ENCODE measurements around the gene NADK2.
"Not testable (repeated sequence)": the region's sequence is repeated elsewhere in the genome, so short reads cannot be mapped to it uniquely, and the experiment has no call there.

Gene NADK2

GRCh38 chr5:36205329-36205728 is 36.4 kb downstream of the NADK2 start:
- no peak for DNase-seq

DNA sequence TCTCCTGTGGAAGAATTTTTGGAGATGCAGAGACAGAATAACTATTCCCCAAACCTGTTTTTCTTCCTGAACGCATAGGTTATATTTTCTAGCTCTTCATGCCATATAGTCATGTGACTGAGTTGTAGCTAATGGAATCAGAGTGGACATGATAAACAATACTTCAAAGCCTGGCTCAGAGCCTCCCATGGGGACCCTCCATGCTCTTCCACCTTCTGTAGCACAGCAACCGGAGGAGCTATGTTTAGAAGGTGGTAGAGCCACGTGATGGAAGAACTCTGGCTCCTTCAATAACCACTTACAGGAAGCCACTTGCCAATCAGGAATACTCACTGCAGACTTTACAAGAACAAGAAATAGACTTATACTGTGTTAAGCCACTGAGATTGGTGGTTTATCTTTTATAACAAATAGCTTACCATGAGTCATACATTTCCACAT is 39.2 kb downstream of the NADK2 start:
- no peak for DNase-seq

- no peak for DNase-seq
These were observed 41.2 kb downstream of the NADK2 start for GRCh38 chr5:36200513-36200912.

DNA sequence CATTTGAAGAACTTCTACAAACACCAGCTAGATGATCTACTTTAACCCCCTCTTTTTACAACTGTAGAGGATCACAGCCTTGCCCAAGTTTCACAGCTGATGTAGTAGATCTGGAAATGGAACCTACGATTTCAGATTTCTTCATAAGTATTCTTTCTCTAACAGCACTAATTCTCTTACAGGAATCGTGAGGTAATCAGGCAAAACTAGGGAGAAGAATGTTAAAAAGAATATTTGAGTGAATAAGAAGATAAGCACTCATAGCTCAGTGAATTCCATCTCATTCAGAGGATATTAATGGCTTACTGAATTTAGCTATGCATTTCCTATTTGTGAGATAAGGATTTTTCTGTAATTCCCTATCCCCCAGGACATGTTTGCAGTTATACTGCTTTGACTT is 42.1 kb downstream of the NADK2 start:
- DNase-seq = no peak

DNA sequence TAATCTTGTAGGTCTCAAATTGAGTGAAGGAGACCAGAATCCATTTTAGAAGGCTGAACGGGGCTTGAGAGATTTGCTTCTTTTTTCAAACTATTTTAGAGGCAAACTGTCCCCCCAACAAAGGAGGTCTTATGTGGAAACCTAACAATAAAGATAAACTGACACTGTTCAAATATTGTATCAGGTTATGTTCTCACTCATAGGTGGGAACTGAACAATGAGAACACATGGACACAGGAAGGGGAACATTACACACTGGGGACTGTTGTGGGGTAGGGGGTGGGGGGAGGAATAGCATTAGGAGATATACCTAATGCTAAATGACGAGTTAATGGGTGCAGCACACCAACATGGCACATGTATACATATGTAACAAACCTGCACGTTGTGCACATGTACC is 42.9 kb downstream of the NADK2 start:
- DNase-seq = not testable (repeated sequence)

DNA sequence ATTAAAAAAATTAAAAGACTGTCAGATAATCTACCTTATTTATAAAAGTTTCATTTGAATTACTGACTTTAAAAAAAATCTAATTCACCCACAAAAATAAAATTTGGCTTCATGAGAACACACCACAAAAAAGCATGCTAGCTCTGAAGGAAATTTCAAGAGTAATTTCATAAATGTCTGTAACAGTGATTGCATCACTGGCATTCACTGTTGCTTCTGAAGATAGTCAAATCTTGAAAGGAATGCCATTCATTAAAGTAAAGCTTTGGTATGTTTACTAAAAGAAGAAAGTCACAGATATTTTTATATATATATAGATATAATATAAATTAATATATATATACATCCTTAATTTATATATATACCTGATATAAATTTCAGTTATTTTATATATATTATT is 43.4 kb downstream of the NADK2 start:
- no peak for DNase-seq

DNA sequence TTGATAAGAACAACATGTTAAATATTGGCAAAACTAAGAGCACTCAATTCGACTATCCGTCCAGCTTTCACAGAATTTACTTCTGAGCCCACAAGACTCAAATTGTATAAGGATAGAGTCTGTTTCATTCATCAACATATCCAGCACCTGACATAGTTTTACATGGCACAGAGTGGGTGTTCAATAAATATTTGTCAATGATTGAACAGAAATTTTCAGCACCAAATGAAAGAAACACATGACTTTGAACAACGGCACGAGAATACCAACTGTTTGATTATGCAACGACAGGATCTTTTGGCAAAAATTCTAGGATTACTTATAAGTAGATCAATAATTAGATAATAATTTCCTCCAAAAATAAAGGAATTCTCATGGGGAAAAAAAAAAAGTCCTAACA is 48.0 kb downstream of the NADK2 start:
- DNase-seq = no peak

DNA sequence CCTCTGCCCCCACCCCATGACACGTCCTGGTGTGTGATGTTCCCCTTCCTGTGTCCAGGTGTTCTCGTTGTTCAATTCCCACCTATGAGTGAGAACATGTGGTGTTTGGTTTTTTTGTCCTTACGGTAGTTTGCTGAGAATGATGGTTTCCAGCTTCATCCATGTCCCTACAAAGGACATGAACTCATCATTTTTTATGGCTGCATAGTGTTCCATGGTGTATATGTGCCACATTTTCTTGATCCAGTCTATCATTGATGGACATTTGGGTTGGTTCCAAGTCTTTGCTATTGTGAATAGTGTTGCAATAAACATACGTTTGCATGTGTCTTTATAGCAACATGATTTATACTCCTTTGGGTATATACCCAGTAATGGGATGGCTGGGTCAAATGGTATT is 57.3 kb downstream of the NADK2 start:
- not testable (repeated sequence) for DNase-seq

- no peak for DNase-seq
These were observed 60.0 kb downstream of the NADK2 start for GRCh38 chr5:36181774-36182173.

DNA sequence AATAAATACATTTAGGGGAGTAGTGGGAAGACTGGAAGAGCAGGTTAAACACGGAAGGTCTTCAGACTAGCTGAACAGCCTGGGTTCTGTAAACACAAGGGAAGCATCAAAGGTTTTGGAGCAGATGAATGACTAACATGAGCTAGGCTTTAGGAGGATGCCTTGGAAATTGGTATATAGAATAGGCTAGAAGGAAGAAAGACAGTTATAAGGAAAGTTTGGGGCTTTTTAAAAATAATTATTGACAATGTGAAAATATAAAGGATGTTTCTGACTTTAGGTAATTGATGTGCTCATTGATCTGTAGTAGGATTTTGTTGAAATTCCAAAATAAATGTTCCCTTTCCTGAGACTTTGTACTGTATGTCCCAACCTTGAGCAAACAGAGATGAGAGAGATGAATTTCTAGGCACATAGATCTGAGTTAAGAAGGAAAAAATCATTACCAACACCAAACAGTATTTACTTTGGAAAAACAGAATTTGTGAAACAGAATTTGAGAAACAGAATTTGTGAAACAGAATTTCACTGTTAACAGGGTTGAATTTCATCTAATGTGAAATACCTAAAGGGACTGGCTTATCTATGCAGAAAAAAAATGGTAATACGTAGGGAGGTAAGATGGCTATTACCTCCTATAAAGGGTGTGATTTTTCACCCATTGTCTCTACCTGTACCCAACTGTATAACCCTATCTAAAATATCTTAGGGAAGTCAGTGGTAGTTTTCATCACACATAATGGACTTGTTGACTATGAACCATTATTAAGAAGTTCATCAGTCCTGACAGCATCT is 61.0 kb downstream of the NADK2 start:
- no peak for DNase-seq

GRCh38 chr5:36179950-36180349 is 61.8 kb downstream of the NADK2 start:
- no peak for DNase-seq

DNA sequence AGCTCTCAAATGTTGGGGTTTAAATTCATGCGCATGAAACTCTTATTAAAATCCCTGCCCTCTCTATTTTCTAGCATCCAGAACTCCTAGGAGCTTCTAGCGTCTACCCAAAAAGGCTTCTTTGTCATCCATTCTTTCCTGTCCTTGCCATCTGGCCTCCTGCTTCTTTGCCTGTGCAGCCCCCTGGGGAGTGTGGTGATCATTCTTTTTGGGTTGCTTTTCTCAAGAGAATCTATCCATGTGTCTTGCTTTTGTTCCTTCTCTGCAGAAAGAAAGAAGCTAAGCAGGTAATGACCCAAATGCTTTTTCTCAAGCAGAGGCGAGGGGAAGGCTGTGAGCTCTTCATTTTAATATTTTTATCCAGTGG is 63.2 kb downstream of the NADK2 start:
- DNase-seq = no peak

DNA sequence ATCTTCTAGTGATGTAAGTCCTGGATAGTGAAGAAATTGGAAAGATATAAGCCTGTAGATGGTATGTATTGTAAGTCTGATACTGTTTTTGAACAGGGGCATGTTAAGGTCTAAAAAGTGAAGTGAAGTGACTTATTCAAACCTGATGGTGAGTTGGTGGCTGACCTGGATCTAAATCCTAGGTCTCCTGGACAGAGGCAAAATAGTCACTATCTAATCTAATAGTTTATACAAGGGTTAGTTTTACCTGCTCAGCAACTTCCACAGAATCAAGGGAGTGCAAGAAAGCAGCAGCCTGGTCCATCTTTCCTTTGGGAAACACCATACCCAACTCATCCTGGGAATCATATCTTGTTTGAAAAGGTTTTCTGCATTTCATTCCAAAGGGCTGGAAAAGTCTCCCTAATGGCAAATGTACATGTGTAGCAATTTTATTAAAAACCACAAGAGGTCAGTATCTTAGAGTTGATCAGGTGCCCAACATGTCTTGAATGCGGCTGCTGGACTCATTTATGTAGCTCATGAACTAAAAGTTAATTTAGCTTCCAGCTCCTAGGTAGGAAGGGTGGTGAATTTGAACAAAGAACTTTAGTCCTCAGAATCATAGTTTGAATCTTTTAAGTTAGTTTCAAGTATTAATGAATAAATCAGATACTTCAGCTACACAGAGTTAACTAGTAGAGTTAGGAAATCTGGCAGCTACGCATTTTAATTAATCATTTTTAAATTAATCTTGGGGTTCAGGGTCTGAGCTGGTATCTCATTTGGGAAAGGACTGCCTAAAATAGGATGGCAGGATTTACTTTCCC is 63.8 kb downstream of the NADK2 start:
- no peak for DNase-seq

DNA sequence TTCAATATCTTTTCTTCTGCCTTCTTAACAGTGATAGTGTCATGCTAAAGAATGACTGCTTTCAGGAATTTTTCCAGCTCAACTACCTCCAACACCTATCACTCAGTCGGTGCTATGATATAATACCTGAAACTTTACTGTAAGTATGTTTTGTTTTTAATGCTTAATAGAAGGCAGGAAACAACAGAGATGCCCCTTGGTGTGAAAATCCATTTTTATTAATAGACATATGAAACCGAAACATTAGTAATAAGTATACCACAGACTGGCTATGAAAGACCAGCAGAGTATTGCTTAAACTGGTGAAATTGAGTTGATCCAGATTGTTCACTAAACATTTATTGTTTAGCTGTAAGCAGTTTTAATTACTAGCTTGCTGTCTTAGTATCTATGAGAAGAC is 64.6 kb downstream of the NADK2 start:
- no peak for DNase-seq

DNA sequence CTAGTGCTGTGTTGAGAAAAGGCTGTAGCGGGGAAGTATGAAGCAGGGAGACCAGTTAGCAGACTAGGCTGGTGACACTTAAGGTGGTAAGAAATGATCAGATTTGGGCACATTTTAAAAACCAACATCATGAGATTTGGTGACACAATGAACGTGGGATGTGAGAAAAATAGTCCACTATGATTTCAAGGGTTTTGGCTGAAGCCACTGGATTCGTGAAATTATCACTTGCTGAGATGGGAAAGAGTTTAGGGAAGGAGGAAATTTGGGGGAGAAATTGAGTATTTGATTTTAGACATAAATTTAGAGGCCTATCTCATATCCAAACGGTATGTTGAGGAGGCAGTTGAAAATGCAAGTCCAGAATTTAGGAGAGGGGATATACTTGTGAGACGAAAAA is 66.7 kb downstream of the NADK2 start:
- DNase-seq = no peak

DNA sequence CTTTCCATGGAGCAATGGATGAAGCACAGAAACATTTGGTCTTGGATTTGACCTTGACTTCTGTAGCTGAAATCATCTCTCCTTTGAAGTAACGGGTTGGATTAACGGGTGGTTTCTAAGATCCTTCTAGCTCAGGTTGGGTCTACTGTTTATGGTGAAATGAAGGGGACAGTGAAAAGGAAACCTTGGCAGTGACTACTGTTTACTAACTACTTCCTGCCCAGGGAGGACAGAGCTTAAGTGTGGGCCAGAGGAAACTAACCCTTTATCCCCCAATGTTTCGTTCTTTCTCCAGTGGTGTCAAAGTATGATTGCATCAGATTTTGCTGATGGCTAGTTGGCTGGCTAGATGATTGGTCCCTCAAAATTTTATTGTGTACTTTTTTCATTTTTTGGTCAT is 67.6 kb downstream of the NADK2 start:
- no peak for DNase-seq

- DNase-seq = no peak
These were observed 68.3 kb downstream of the NADK2 start for GRCh38 chr5:36173426-36173825.

DNA sequence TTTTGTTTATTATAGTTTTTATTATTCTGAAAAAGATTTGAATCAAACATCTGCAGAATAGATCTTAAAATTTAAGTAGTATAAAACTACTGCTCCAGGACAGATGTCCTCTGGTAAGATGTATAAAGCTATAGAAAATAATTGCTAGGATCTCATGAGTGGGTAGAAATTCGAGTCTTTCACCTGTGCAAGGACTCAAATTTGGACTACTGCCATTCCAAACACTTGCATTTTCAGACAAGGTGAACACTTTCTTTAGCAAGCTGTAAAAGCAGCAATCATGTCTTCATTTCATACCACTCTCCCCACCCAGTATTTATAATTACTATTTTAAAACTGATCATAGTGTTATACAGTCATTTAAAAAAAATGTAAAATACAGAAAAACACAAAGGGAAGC is 69.1 kb downstream of the NADK2 start:
- DNase-seq = no peak

- no peak for DNase-seq
These were observed 70.8 kb downstream of the NADK2 start for GRCh38 chr5:36170832-36171424.

- DNase-seq = no peak
These were observed 73.0 kb downstream of the NADK2 start for GRCh38 chr5:36168737-36169136.

GRCh38 chr5:36164461-36164860 is 77.3 kb downstream of the NADK2 start:
- DNase-seq = no peak

DNA sequence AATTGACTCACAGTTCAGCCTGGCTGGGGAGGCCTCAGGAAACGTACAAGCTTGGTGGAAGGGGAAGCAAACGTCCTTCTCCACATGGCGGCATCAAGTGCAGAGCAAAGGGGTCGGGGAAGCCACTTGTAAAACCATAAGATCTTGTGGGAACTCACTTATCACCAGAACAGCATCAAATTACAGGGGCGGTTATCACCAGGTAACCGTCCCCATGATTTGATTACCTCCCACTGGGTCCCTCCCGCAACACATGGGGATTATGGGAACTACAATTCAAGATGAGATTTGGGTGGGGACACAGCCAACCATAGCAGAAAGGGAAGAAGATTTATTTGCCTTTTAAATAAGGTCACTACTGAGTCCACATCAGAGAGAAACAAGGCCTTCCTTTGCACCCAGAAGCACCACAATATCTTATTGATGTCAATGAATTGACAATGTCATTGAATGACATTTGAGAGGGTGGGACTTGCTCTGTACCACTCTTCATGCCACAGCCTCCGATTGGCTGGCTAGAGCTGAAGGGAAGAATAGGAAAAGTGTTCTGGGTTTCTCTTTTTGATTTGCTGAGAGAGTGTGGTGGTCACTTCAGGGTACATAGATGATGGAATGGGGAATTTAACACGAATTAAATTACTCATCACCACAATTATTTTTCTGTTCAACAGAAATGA is 78.8 kb downstream of the NADK2 start:
- no peak for DNase-seq

- no peak for DNase-seq
These were observed 80.4 kb downstream of the NADK2 start for GRCh38 chr5:36161361-36161760.

All from activated CD4-positive, CD25-positive, alpha-beta regulatory T cell (primary cell).